Measurements from ENCODE around the gene SBF2. TPM values are rescaled to one million over a fixed set of nuclear protein-coding genes. Genes with fewer than 3 reads are reported as not detected.

SBF2 gene
- polyA plus RNA-seq, 4 donors: 45.9 to 56.5 (median 49.8) TPM

GRCh38 chr11:9827708-9828107 lies 466.3 kb downstream of the SBF2 start:
- no peak for DNase-seq (ENCODE audit: low read depth in 4 of 4, low spot score in 3 of 4)

GRCh38 chr11:9826390-9826789 lies 467.6 kb downstream of the SBF2 start:
- no peak for DNase-seq (ENCODE audit: low read depth in 4 of 4, low spot score in 3 of 4)

- no peak for DNase-seq (ENCODE audit: low read depth in 4 of 4, low spot score in 3 of 4)
Measured at GRCh38 chr11:9825895-9826294, 468.1 kb downstream of the SBF2 start.

- DNase-seq (ENCODE audit: low read depth in 4 of 4, low spot score in 3 of 4): no peak
Measured at GRCh38 chr11:9825315-9825714, 468.7 kb downstream of the SBF2 start.

- no peak for DNase-seq (ENCODE audit: low read depth in 4 of 4, low spot score in 3 of 4)
Measured at GRCh38 chr11:9823887-9824385, 470.1 kb downstream of the SBF2 start.

GRCh38 chr11:9823439-9823838 lies 470.6 kb downstream of the SBF2 start:
- no peak for DNase-seq (ENCODE audit: low read depth in 4 of 4, low spot score in 3 of 4)

GRCh38 chr11:9821008-9821752 lies 472.8 kb downstream of the SBF2 start:
- no peak for DNase-seq (ENCODE audit: low read depth in 4 of 4, low spot score in 3 of 4)

GRCh38 chr11:9820260-9820659 lies 473.8 kb downstream of the SBF2 start:
- DNase-seq (ENCODE audit: low read depth in 4 of 4, low spot score in 3 of 4): no peak

GRCh38 chr11:9817191-9817590 lies 476.8 kb downstream of the SBF2 start:
- no peak for DNase-seq (ENCODE audit: low read depth in 4 of 4, low spot score in 3 of 4)

GRCh38 chr11:9815486-9816136 lies 478.4 kb downstream of the SBF2 start:
- no peak for DNase-seq (ENCODE audit: low read depth in 4 of 4, low spot score in 3 of 4)

GRCh38 chr11:9814108-9814507 lies 479.9 kb downstream of the SBF2 start:
- DNase-seq (ENCODE audit: low read depth in 4 of 4, low spot score in 3 of 4): no peak

- DNase-seq (ENCODE audit: low read depth in 4 of 4, low spot score in 3 of 4): no peak
Measured at GRCh38 chr11:9808943-9809342, 485.1 kb downstream of the SBF2 start.

- DNase-seq (ENCODE audit: low read depth in 4 of 4, low spot score in 3 of 4): no peak
Measured at GRCh38 chr11:9806946-9807687, 486.9 kb downstream of the SBF2 start.

- no peak for DNase-seq (ENCODE audit: low read depth in 4 of 4, low spot score in 3 of 4)
Measured at GRCh38 chr11:9804419-9804902, 489.6 kb downstream of the SBF2 start.

- no peak for DNase-seq (ENCODE audit: low read depth in 4 of 4, low spot score in 3 of 4)
Measured at GRCh38 chr11:9803685-9804418, 490.2 kb downstream of the SBF2 start.

GRCh38 chr11:9802291-9802861 lies 491.6 kb downstream of the SBF2 start:
- DNase-seq (ENCODE audit: low read depth in 4 of 4, low spot score in 3 of 4): no peak

- DNase-seq (ENCODE audit: low read depth in 4 of 4, low spot score in 3 of 4): no peak
Measured at GRCh38 chr11:9799886-9800285, 494.1 kb downstream of the SBF2 start.

- DNase-seq (ENCODE audit: low read depth in 4 of 4, low spot score in 3 of 4): no peak
Measured at GRCh38 chr11:9797300-9797699, 496.7 kb downstream of the SBF2 start.

- no peak for DNase-seq (ENCODE audit: low read depth in 4 of 4, low spot score in 3 of 4)
Measured at GRCh38 chr11:9796854-9797253, 497.2 kb downstream of the SBF2 start.

- no peak for DNase-seq (ENCODE audit: low read depth in 4 of 4, low spot score in 3 of 4)
Measured at GRCh38 chr11:9796266-9796665, 497.8 kb downstream of the SBF2 start.
